K562 (cell line): ENCODE results near the gene SLC1A2.

ENCODE experiments used
- BDP1 ChIP-seq: IDR thresholded peaks from 3 replicates; pipeline ENCODE4 v1.6.1; 2011; ENCODE audit not compliant: insufficient read length, insufficient read depth
- MEF2A ChIP-seq: IDR thresholded peaks from 2 replicates; pipeline ENCODE4 v1.6.1; 2011; ENCODE audit warnings: low read depth, mild to moderate bottlenecking, low read length, moderate library complexity; ENCODE audit not compliant: control insufficient read depth
- TF ChIP-seq, protein P1 (sequence below), 3 experiments: IDR thresholded peaks in 2 of 3; conservative IDR thresholded peaks in 1 of 3; 2 replicates each; pipeline ENCODE4 v1.5.1; 2011 to 2012; ENCODE audit warnings: low read length in 3 of 3, mild to moderate bottlenecking in 3 of 3, control low read depth in 2 of 3, improper control_type of control experiment in 1 of 3, inconsistent platforms in 1 of 3, low read depth in 1 of 3, mixed read lengths in 1 of 3, moderate library complexity in 1 of 3; ENCODE audit not compliant: insufficient read depth in 2 of 3

DNA sequence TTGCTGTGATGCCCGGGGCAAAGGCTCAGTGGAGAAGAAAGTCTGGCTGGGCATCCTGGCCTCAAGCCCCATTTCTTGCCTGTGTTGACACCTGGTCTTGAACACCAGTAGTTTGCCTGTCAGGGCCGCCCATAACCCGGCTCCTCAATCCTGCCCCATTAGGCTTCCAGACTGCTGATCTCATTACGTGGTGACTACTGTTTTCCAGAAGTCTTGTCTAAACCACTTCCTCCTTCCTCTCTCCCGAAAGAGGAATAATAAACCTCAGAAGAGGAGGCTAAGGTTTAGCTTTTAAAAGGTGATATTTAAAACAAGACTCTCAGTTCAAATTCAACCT is 182.7 kb downstream of the SLC1A2 start:
- TF ChIP-seq, protein P1, sequence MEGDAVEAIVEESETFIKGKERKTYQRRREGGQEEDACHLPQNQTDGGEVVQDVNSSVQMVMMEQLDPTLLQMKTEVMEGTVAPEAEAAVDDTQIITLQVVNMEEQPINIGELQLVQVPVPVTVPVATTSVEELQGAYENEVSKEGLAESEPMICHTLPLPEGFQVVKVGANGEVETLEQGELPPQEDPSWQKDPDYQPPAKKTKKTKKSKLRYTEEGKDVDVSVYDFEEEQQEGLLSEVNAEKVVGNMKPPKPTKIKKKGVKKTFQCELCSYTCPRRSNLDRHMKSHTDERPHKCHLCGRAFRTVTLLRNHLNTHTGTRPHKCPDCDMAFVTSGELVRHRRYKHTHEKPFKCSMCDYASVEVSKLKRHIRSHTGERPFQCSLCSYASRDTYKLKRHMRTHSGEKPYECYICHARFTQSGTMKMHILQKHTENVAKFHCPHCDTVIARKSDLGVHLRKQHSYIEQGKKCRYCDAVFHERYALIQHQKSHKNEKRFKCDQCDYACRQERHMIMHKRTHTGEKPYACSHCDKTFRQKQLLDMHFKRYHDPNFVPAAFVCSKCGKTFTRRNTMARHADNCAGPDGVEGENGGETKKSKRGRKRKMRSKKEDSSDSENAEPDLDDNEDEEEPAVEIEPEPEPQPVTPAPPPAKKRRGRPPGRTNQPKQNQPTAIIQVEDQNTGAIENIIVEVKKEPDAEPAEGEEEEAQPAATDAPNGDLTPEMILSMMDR (IDR thresholded peaks at IDR 0.05 in 2 of 3, conservative IDR thresholded peaks at IDR 0.05 in 1 of 3; ENCODE audit: insufficient read depth in 2 of 3, low read depth in 1 of 3, low read length in 3 of 3) = no peak
- TF ChIP-seq BDP1 (no peak), MEF2A (no peak)
